HG03460 (cell line): Measurements from ENCODE around the gene SLC16A7.

Source experiments
- ATAC-seq: cut with Tn5 transposase; IDR thresholded peaks from one replicate; pipeline ENCODE4 v1.9.1; 2021; ENCODE audit not compliant: unreplicated experiment

The SLC16A7 gene

DNA sequence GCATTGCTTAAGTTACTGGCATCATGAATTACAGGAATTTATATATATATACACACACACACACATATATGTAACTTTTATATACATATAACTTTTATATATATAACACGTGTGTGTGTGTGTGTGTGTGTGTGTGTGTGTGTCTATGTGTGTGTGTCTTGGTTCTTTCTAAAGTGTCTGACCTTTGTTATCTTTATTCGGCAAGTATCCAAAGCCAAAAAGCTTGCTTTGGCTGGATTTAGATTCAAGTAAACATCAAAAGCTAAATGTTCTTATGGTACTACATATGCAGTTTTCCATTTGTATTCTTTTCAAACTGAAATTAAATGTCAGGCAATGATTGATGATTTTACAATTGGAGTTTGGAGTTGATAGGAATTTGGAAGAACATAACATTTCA, 69.9 kb downstream of the SLC16A7 start:
- ATAC-seq = no peak

DNA sequence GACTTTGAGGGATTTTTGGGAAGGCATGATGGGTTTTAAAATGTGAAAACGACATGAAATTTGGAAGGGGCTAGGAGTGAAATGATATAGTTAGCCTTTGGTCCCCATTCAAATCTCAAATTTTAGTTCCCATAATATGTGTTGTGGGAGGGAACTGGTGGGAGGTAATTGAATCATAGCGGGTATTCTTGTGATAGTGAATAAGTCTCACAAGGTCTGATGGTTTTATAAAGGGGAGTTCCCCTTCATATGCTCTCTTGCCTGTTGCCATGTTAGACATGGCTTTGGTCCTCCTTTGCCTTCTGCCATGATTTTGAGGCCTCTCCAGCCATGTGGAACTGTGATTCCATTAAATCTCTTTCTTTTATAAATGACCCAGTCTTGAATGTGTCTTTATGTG, 72.8 kb downstream of the SLC16A7 start:
- no peak for ATAC-seq

DNA sequence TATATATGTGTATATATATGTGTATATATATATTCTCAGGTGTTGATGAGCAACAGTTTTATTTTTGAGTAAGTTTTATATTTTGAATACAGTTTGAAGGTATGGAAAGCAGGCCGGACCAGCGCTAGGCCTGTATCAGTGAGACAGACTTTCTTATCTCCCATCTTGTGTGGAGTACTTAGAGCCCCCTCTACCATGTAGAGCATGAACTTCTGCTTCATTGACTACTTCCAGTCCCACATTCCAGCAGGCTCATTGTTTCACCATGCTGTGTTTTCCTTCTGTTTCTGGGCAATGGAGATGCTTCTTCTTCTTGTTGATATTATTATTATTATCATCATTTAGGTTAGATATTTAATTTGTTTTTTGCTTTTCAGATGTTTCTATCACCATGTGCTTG, 76.4 kb downstream of the SLC16A7 start:
- ATAC-seq = no peak

DNA sequence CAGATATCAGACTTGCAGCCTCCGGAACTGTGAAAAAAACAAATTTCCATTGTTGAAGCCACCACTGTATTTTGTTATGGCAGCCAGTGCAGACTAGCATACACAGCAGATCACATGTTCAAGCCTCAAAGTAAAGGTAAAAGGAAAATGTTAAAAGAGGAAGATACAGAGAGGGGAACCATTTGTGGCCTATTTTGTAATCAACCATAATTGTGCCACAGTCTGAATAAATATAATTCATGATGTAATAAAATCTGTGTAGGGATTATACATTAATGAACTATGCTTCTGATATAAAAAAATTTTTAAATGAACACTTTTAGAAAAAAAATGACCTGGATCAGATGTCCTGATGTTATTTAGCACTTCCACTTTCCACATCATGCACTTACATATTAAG, 79.6 kb downstream of the SLC16A7 start:
- ATAC-seq = no peak

DNA sequence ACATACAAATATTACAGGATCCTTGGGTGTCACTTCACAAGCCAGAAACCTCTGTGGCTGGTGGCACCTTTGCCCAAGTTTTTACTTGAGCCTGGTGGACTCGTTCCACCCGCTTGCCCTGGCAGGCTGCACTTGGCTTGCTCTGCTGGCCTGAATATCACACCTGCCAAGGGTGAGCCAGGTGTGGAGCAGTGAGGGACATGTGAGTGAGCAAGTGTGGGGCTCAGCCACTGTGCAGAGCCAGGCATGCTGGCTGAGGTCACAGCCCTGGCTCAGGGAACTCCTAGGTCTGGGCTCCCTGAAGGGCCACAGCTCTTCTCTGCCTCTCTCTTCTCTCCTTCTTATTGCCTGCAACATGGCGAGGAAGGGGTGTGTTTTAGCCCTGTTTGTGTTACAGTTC, 82.0 kb downstream of the SLC16A7 start:
- no peak for ATAC-seq

DNA sequence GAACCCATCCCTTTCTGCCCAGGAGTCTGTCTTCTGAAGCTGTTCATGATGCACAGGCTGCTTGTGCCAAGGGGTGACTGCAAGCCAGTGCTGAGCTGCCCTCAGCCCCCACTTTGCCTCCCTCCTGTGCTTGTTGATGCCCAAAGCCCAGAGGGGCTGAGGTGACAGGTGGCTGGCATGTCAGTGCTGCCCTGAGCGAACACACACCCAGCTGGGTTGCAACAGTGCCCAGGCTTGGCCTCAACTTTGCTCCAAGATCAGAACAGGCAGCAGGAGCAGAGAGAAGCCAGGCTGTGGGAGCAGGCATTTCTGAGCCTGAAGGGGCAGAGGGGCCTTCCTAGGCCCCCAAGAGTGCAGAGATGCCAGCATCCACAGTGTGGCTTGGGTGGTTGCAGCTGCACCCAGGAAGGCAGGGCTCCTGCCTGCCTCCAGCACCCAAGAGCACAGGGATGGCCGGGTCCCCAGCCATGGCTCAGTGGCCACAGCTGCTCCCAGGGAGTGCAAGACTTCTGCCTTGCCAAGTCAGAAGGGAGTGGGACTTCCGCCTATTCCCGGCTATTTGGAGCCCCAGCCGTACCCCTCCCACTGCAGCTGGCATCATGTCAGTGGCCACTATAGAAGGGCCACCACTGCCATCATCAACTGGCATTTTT, 83.1 kb downstream of the SLC16A7 start:
- no peak for ATAC-seq

DNA sequence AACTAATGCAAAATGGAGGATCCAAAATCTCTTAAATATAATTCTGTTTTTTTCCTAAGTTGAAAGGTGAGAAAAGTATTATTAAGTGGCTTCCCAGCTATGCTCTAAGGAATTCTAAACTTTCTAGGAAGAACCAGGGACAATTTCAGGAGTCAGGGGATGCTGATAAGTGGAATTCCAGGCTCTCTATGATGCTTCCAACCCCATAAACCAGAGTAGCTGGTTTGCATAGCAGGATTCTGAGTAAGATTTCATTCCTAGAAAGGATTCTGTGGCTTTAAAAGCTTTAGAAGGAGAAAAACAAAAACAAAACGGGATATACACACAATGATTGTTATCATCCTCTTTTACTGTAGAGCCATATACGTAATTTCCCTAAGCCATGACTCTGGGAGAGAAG, 93.9 kb downstream of the SLC16A7 start:
- ATAC-seq = no peak

DNA sequence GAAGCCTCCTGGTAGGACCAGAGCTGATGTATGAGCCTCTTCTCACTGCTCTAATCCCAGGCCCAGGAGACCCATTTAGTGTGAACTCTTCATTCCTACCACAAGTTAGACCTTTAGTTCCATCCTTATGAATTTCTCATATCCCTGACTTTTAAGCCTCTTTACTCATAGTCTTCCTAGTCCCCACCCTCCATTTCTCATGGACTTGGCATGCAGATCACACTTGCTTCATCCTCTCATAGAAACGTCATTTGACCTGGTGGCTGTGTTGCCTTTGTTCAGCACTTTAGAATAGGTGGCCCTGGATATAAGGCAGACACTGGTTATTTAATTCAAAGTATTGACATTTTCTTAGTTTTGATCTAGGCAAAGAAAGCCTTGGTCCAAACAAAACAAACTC, 99.5 kb downstream of the SLC16A7 start:
- ATAC-seq = no peak

DNA sequence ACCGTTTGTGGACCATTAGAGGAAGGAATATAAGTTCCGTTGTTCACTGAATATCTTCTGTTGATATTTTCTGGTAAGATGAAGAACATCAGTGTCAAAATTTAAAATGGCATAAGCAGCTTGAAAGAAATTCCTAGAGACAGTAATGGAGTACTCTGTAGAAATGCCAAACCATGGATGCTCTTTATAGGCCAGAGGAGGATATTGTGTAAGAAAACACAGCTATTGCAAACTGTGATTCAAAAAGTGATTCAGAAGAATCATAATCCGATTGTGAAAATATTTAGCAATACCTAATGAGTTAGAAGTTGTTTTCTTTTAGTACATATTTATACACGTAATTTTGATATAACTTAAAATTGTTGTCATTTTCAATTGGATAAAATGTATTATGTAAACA, 102.8 kb downstream of the SLC16A7 start:
- ATAC-seq = no peak

DNA sequence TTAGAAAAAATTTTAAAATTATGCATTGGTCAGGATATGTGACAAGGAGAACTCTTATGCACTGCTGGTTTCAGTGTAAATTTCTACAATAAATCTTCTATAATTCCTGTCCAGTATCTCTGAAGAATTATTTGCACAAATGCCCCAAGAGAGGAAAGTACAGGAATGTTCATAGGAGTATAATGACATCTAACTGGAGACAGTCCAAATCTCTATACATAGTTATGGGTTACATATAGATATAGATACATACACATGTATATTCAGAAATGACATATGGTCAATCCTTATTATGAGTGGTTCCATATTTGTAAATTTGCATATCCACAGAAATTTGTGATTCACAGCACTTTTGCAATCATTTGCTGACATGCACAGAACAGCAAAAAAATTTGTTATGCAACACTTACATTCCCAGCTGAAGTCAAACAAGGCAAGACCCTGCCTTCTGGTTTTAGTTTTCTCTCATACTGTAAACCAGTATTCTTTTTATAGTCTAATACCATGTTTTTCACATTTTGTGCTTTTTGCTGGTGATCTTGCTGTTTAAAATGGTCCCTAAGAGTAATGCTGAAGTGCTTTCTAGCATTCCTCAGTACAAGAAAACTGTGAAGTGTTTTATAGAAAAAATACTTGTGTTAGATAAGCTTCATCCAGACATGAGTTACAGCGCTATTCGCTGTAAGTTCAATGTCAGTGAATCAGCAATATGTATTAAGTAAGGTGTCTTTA, 103.8 kb downstream of the SLC16A7 start:
- ATAC-seq = no peak

DNA sequence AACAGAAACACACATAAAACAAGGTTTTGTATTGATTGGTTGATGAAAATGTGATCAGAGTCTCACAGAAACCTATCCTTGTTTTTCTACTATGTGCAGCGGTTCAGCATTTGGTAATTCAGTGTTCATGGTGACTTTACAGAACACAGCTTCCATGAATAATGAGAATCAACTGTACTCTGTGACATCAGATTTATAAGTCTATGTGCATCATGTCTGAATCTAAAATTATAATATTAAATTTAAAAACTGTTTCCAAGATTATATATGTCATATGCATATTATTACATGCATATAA, 104.3 kb downstream of the SLC16A7 start:
- no peak for ATAC-seq

DNA sequence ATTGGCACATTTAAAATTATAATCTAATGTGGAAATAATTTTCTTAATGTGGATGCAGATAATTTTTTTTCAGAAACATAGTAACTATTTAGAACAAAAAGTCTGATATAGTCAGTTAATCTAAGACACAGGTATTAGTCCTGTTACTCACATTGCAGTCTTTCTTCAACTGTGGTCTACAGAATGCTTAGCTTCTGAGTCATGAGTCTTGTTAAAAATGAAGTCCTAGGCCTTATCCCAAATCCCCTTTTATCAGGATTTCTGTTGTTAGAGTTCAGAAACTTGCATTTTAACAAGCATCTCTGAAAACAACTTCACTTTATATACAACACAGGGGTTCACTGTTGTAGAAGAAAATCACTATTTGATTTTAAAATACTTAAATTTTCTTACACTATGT, 112.2 kb downstream of the SLC16A7 start:
- no peak for ATAC-seq

DNA sequence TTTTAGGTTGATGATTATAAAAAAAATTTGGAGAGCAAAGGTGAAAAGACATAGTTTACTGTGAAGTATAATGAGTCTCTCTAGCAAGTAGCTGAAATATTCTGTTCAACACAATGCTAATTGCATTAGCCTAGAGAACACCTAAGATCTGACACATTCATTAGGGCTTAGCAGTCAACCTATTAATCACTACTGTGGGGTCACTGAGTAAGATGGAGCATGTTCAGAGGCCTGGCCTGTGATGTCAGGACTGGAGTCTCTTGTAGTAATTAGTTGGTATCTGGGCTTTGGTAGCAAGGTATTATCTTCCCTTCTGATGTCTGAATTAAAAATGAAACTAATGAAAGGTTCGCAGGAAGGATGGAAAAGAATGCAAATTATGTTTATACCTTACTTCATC, 112.7 kb downstream of the SLC16A7 start:
- ATAC-seq = no peak

DNA sequence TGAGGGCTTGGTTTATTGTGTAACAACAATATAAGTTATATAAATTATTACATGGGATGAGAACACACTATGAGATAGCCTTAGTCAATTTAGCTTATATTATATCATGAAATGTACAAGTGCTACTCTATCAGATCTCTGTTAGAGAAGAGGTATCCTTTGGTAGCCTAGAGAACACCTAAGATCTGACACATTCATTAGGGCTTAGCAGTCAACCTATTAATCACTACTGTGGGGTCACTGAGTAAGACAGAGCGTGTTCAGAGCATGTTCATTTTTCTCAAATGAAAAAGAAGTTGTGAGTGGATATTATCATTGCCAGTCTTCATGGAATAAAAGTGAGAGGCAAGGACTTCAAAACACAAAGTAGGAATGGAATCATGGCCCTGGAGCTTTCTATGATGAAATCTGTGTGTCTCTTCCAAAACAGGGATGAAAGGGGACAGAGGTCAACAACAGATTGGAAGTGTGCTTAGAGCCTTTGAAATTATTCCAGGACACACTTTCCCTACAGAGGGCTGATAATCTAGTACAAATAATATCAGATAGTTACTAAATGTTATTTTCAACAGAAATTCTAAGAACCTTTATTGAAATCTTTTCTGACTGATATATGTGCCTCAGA, 114.3 kb downstream of the SLC16A7 start:
- ATAC-seq = no peak

DNA sequence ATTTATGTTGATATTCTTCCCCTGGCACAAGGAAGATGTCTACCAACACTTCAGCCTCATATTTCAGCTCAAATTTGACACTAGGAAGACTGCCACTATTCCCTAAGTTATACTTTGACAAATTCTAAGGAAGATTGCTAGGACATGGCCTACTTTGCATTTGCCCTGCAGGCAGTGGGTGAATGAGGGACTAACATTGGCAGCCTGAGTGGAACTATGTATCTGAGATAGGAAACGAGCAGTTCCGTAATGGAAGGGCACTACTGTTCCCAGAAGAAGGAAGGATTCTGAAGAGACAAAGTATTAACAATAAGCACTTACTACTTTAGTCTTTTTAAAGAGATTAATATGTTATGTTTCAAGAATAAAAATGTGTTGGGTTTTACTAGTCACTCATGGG, 115.1 kb downstream of the SLC16A7 start:
- no peak for ATAC-seq

DNA sequence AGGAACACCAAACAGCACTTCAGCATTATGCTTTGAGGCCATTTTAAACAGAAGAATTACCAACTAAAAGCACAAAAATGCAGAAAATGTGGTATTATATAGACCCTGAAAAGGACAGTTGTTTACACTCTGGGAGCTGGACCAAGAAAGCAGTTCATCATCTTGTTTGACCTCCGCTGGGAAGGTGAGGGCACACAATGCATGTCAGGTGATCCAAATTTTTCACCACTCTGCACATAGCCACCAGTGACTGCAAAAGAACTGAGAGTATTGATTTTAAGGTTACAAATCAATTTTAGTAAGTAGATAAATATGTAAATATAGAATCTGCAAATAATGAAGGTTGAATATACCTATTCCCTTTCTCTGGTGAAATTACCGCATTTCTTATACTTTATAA, 119.6 kb downstream of the SLC16A7 start:
- ATAC-seq = no peak

DNA sequence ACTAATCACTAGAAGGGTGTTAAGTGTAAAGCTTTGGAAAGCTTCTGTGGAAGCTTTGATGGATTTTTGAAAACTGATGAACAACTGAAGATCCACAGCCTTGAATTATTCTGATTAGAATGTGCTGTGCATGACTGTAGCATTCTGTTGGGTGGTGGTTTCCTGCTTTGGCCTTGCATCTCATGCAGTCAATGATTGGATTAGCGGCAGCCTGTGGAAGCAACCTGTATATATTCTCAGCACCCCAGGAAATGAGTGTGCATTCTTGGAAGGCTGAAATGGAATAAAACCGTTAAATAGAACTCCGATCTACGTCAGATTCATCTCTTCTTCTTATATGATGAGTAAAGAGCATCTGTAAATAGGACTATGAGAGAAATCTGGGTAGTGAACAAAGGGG, 120.2 kb downstream of the SLC16A7 start:
- ATAC-seq = no peak

DNA sequence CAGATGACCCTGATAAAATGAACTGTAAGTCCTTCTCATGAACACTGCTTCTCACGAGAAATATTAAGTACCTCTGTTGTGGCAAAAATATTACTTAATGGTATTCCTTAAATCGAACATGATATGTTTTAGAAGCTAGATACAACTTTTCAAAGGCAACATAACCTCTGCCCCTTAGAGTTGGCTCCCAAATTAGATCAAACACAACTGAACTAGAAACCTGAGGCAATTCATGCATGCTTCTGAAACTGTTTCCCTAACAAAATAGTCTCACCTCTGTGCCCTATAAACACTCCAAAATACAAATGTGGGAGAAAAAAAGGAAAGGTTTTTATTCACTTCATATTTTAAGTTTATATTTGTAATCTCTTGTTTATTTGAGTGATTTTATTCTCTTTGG, 121.6 kb downstream of the SLC16A7 start:
- no peak for ATAC-seq

DNA sequence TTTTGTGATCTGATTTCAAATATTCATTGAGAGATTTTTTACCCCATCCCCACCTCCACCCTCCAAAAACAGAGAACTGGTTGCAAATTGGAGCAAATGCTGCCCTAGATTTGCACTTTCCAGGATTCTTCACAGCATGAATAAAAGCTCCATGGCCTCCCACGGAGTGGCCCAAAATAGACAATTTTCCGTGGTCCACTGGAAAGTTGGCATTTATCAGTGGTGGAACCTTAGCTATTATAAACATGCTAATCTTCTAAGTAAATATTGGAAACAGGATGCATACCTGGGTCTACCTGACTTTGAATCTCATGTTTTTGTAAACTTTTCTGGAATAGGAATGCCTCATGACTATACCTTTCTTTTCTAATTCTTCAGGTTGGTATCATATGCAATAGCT, 123.9 kb downstream of the SLC16A7 start:
- no peak for ATAC-seq

DNA sequence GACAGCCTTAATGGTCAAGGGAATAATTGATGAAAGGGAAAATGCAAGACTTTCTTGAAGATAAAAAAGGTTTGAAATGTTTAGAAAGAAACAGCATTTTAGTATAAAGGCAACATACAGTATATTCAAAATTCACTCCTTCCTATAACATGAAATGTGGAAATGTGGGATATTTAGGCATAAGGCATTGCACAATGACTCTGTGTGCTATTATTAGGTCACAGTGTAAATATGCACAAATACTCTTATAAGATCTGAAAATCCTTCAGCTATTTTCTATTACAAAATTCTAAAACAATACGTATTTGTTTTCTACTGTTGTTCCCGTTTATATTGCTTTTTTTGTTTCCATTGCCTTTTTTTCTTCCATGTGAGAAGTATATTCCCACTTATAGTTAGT, 127.7 kb downstream of the SLC16A7 start:
- ATAC-seq = no peak

DNA sequence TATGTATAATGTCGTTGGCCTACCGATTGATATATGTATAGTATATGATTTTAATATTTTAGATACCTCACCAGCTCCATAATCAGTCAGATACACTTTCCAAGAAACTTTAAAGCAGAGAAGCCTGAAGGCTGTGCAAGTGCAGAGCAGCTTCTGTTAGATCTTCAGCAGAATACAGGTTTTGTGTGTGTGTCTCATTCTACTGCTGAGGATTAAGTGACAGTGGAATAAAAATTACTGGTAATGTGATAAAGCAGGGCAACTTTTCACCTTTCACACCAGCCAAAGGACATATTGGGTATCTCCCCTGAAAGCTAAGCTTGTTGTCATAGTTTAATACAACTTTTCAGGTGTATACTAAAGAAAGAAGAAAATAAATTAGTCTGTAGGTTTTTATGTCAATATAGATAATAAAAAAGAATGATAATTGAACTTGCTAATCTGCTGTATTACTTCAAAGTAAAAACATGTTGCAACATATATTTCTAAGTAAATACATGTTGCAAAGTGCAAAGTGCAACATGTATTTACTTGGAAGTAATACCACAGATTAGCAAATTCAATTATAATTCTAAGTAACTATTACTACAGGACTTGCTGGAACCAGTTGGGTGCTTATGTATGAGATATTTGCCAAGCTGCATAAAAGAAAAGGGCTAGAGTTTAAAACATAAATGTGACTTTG, 128.3 kb downstream of the SLC16A7 start:
- no peak for ATAC-seq

DNA sequence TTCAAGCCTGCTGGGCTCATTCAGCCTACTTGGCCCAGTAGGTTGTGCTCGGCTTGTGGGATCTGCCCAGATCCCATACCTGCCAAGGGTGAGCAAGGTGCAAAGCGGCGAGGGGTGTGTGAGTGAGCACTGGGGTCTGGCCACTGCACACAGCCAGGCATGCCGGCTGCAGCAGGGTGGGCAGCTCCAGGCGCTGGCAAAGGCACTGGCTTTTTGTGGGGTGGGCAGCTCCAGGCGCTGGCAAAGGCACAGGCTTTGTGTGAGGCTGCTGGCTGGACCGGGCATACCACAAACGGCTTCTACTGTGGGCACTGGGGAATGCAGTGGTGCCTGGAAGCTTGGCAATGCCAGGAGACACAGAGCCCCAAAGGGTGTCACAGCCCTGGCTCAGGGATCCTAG, 137.4 kb downstream of the SLC16A7 start:
- no peak for ATAC-seq
